Omental fat pad (tissue), 4 donors: ENCODE data around the gene KCNB1. TPM values are rescaled to one million over a fixed set of nuclear protein-coding genes. Genes with fewer than 3 reads are reported as not detected.

Experiments used
- ATAC-seq: fragments of 150-250 bp; one replicate; pipeline ENCODE4 v1.9.1; 2016; ENCODE audit warnings: mild to moderate bottlenecking, moderate library complexity; ENCODE audit not compliant: low FRiP score
- DNase-seq: peaks from one replicate; pipeline ENCODE4 v3.0.0-alpha.2; 2019; ENCODE audit warnings: low spot score
- CTCF ChIP-seq, 3 donors: fragments of 450-650 bp; IDR thresholded peaks; one replicate each; pipeline ENCODE4 v1.5.1; 2016 to 2017; ENCODE audit warnings: antibody characterized with exemption in 3 of 3, mild to moderate bottlenecking in 3 of 3, moderate library complexity in 2 of 3
- total RNA-seq, 4 donors: library from RNA; depleted of rRNA; stranded (reverse); fragments of >200 nt; gene quantifications; one replicate each; pipeline ENCODE4 v1.1.0, GENCODE V29; 2016

KCNB1 gene
- total RNA-seq, 4 donors from 2014 or later, result 15.0 to 34.4 (median 22.9) TPM

- DNase-seq (no peak), ATAC-seq (no peak)
- TF ChIP-seq CTCF (IDR thresholded peaks at IDR 0.05), result no peak
Observed at GRCh38 chr20:49464556-49464955, 17.9 kb downstream of the KCNB1 start.

GRCh38 chr20:49462626-49463025 is 19.8 kb downstream of the KCNB1 start:
- ATAC-seq, result no peak
- DNase-seq, result no peak
- TF ChIP-seq CTCF (IDR thresholded peaks at IDR 0.05), result no peak

GRCh38 chr20:49461894-49462620 is 20.4 kb downstream of the KCNB1 start:
- ATAC-seq, result no peak
- TF ChIP-seq CTCF (IDR thresholded peaks at IDR 0.05), result no peak
- no peak for DNase-seq

DNA sequence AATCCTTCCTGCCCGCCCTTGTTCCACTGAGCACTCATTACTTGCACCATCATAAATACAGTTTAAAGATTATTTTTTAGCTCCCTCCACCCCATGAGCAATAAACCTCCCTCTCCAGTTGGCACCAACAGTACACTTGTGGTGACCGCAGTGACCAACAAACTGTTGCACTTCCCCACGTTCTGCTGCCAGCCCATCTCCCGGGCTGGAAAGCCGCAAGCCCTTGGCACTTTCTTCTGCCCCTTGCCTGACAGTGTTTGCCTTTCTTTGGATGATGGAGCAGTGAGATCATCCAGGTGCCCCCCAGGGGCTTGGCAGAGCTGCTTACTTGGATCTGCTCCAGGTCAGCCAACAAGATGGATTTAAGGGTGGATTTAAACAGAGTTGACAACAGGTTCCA is 21.6 kb downstream of the KCNB1 start:
- ATAC-seq (no peak), DNase-seq (no peak)
- TF ChIP-seq CTCF (IDR thresholded peaks at IDR 0.05), result no peak

DNA sequence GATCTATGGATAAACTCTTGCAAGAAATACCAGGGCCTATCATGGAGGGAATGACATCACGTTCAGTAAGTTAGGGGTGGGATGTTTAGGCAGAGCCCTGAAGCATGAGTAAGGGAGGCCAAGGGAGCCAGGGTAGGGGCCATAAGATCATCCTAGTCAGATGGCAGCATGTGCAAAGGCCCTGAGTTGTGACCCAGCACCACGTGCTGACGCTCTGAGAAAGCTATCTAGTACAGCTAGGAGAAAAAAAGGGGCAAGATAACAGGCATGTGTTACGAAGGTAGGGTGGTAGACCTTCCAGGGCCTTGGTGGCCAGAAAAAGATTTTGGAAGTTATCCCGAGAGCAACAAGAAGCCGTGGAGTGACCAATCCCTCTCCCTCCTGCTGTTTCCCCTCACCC is 22.3 kb downstream of the KCNB1 start:
- ATAC-seq, result no peak
- TF ChIP-seq CTCF (IDR thresholded peaks at IDR 0.05), result no peak
- DNase-seq, result no peak

- DNase-seq, result no peak
- ATAC-seq, result no peak
- TF ChIP-seq CTCF (IDR thresholded peaks at IDR 0.05), result no peak
Observed at GRCh38 chr20:49459684-49460083, 22.8 kb downstream of the KCNB1 start.

DNA sequence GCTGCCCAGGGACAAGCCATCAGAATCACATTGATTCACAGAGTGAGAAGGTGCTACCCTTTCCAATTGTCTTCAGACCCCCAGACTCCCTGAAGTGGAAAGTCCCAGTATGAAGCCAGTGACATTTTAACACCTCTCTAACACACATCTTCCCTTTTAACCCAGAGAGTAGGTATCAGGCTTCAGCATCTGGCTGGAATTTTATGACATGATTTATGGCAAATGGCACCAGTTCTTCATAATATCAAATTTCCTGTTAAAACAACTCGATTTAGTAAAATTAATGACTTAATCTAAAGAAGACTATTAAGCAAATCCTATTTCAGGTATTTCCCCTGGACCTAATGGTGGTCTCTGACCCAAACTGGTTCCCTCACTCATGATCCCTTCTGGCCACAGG is 25.0 kb downstream of the KCNB1 start:
- DNase-seq, result no peak
- ATAC-seq, result no peak
- TF ChIP-seq CTCF (IDR thresholded peaks at IDR 0.05), result no peak
